Sigmoid colon (tissue), 4 donors: Measurements from ENCODE around the gene PHYHIPL.

Experiments
- CTCF ChIP-seq, 4 experiments: fragments of 450-650 bp in 3 of 4; fragments of 200-600 bp in 1 of 4; IDR thresholded peaks; one replicate each; pipeline ENCODE4 v1.5.1; 2016 to 2019; ENCODE audit warnings: antibody characterized with exemption in 4 of 4, mild to moderate bottlenecking in 3 of 4, moderate library complexity in 2 of 4
- POLR2A ChIP-seq, 2 donors: fragments of 450-650 bp; IDR thresholded peaks; one replicate each; pipeline ENCODE4 v1.6.1; 2016; ENCODE audit warnings: antibody characterized with exemption in 2 of 2, mild to moderate bottlenecking in 2 of 2, moderate library complexity in 2 of 2
- POLR2AphosphoS5 ChIP-seq, 4 donors: sonication (generic); formaldehyde crosslinking; IDR thresholded peaks; one replicate each; pipeline ENCODE4 v1.6.1; 2017; ENCODE audit warnings: antibody characterized with exemption in 4 of 4

- TF ChIP-seq CTCF (IDR thresholded peaks at IDR 0.05): peak in 3 of 4 experiments; percentile 17 to 53 (median 23)
- TF ChIP-seq POLR2A (IDR thresholded peaks at IDR 0.05): no peak
- no peak for TF ChIP-seq POLR2AphosphoS5 (IDR thresholded peaks at IDR 0.05)
Observed at GRCh38 chr10:59234816-59235429, 58.5 kb downstream of the PHYHIPL start.
